Peyer's patch (tissue), 4 donors: Measurements from ENCODE around the gene P2RY2. TPM values are rescaled to one million over a fixed set of nuclear protein-coding genes. Genes with fewer than 3 reads are reported as not detected.

Source experiments
- DNase-seq, 3 donors: peaks; one replicate each; pipeline ENCODE4 v3.0.0-alpha.2; 2017 to 2019
- H3K27ac ChIP-seq, 4 donors: fragments of 200-600 bp; sonication (generic); one replicate each; pipeline ENCODE4 v1.5.1; 2016 to 2019
- H3K27me3 ChIP-seq, 2 donors: fragments of 200-600 bp; sonication (generic); one replicate each; pipeline ENCODE4 v1.5.1; 2019
- H3K36me3 ChIP-seq, 3 donors: fragments of 200-600 bp; sonication (generic); one replicate each; pipeline ENCODE4 v1.5.1; 2016 to 2019
- H3K4me1 ChIP-seq, 4 donors: fragments of 200-600 bp; sonication (generic); one replicate each; pipeline ENCODE4 v1.5.1; 2016 to 2019
- H3K4me3 ChIP-seq, 4 donors: fragments of 200-600 bp; sonication (generic); 1 replicate in 3 of 4; 2 replicates in 1 of 4; pipeline ENCODE4 v1.5.1; 2016 to 2019; ENCODE audit warnings: mild to moderate bottlenecking in 1 of 4
- H3K9me3 ChIP-seq, 4 donors: fragments of 200-600 bp; sonication (generic); one replicate each; pipeline ENCODE4 v1.5.1; 2016 to 2019; ENCODE audit warnings: mild to moderate bottlenecking in 1 of 4
- POLR2A ChIP-seq, 2 donors: fragments of 450-650 bp; IDR thresholded peaks; one replicate each; pipeline ENCODE4 v1.5.1; 2017; ENCODE audit warnings: antibody characterized with exemption in 2 of 2, mild to moderate bottlenecking in 2 of 2, moderate library complexity in 2 of 2
- total RNA-seq, 4 donors: library from RNA; depleted of rRNA; stranded (reverse); fragments of >200 nt; gene quantifications; one replicate each; pipeline ENCODE4 v1.1.0, GENCODE V29; 2016
- TF ChIP-seq, protein P1 (sequence below), 6 experiments: fragments of 450-650 bp in 4 of 6; fragments of 200-600 bp in 2 of 6; sonication (generic) in 1 of 6; IDR thresholded peaks; one replicate each; pipeline ENCODE4 v1.5.1; 2017 to 2019; ENCODE audit warnings: antibody characterized with exemption in 6 of 6, mild to moderate bottlenecking in 3 of 6, moderate library complexity in 1 of 6

Gene P2RY2
- total RNA-seq, 4 donors from 2014 or later: 6.6 to 42.7 (median 33.5) TPM

DNA sequence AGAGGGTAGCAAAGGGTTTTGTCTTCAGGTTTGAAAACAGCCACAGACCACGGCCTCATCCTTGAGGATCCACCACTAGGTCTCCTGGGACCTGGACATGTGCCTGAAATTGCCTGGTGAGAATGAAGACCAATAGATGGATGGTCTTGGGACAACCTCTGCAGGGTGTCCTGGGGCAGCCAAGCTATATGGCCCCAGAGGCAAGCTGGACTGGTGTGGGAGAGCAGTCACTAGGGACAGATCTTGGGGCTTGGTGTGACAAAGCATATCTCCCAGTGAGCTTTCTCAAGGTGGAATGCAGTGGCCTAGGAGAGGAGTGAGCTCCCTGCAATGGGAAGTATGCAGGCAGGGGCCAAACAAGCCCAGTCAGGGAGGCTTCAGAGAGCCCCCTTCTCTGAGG, 67.6 kb downstream of the P2RY2 start:
- Histone ChIP-seq H3K4me1 (peaks cover 0 to 16% (median 13%) of the 10 kb centered on the region in 4 donors), H3K27me3 (no peaks in the 10 kb centered on the region), H3K27ac (no peak overlapping the region), H3K36me3 (no peaks in the 10 kb centered on the region), H3K4me3 (no peak overlapping the region), H3K9me3 (no peaks in the 10 kb centered on the region)
- TF ChIP-seq POLR2A (IDR thresholded peaks at IDR 0.05): no peak
- TF ChIP-seq, protein P1, sequence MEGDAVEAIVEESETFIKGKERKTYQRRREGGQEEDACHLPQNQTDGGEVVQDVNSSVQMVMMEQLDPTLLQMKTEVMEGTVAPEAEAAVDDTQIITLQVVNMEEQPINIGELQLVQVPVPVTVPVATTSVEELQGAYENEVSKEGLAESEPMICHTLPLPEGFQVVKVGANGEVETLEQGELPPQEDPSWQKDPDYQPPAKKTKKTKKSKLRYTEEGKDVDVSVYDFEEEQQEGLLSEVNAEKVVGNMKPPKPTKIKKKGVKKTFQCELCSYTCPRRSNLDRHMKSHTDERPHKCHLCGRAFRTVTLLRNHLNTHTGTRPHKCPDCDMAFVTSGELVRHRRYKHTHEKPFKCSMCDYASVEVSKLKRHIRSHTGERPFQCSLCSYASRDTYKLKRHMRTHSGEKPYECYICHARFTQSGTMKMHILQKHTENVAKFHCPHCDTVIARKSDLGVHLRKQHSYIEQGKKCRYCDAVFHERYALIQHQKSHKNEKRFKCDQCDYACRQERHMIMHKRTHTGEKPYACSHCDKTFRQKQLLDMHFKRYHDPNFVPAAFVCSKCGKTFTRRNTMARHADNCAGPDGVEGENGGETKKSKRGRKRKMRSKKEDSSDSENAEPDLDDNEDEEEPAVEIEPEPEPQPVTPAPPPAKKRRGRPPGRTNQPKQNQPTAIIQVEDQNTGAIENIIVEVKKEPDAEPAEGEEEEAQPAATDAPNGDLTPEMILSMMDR (IDR thresholded peaks at IDR 0.05): no peak
- DNase-seq: no peak

Other genes with a start within 250 kb of the P2RY2 start
- gene FCHSD2, start 76.0 kb upstream of the P2RY2 start, total RNA-seq: 10 to 100 TPM in 3 of 4 donors, 1 to 10 TPM in 1; 6.7 to 95.7 (median 10.2) TPM
- gene P2RY6, start 54.1 kb downstream of the P2RY2 start, total RNA-seq: 1 to 10 TPM in 3 of 4 donors, not detected in 1; 1.5 to 6.6 (median 2.3) TPM
- 10 to 100 TPM in 3 of 4 donors, 1 to 10 TPM in 1; 3.2 to 33.8 (median 17.4) TPM for gene ARHGEF17, start 90.0 kb downstream of the P2RY2 start, total RNA-seq
- gene RELT, start 158.1 kb downstream of the P2RY2 start, total RNA-seq: 10 to 100 TPM in 1 of 4 donors, 1 to 10 TPM in 3; 1.2 to 19.0 (median 4.7) TPM